ENCODE data around the gene FXR2. TPM values are rescaled to one million over a fixed set of nuclear protein-coding genes. Genes with fewer than 3 reads are reported as not detected.
"Not testable (repeated sequence)": the region's sequence is repeated elsewhere in the genome, so short reads cannot be mapped to it uniquely, and the experiment has no call there.

FXR2 gene
- total RNA-seq, 2 experiments from 2014 or later = 30.4 to 31.2 TPM

GRCh38 chr17:7626307-7626706 is 11.6 kb upstream of the FXR2 start:
- POLR2A ChIA-PET = interaction anchor here (1.8 to 4.5 kb wide), 3 partner anchors 12 to 60 kb away, joined by 10 to 63 read pairs (median 13); partner anchors contain the start of genes FXR2, MPDU1, TP53 and WRAP53
- CTCF ChIA-PET = interaction anchor here (2.4 kb wide), 1 partner anchor 11 kb away, joined by 14 read pairs; the partner anchor contains the start of gene FXR2

GRCh38 chr17:7625749-7626148 is 11.1 kb upstream of the FXR2 start:
- not testable (repeated sequence) for H3K36me3 Mint-ChIP-seq (ENCODE audit: low read depth); H3K27me3 Mint-ChIP-seq; H3K9me3 Mint-ChIP-seq; H3K27ac Mint-ChIP-seq; H3K4me3 Mint-ChIP-seq; DNase-seq
- POLR2A ChIA-PET = interaction anchor here (2.7 to 4.5 kb wide), 2 partner anchors 41 to 61 kb away, joined by 13 to 63 read pairs; partner anchors contain the start of genes MPDU1, TP53 and WRAP53
- CTCF ChIA-PET = interaction anchor here (2.4 kb wide), 1 partner anchor 11 kb away, joined by 14 read pairs; the partner anchor contains the start of gene FXR2
- H3K4me1 Mint-ChIP-seq = peaks cover 14% of the 10 kb centered on the region

More at GRCh38 chr17:7626307-7626706, 11.6 kb upstream of the FXR2 start:
- no peak for DNase-seq
- peak overlapping the region; percentile 92 for H3K4me3 Mint-ChIP-seq
- peaks cover 14% of the 10 kb centered on the region for H3K4me1 Mint-ChIP-seq
- H3K27ac Mint-ChIP-seq = no peak overlapping the region
- H3K36me3 Mint-ChIP-seq (ENCODE audit: low read depth) = peaks cover 3% of the 10 kb centered on the region
- no peaks in the 10 kb centered on the region for H3K9me3 Mint-ChIP-seq
- no peaks in the 10 kb centered on the region for H3K27me3 Mint-ChIP-seq

- DNase-seq = no peak
- ChIA-PET CTCF (interaction anchor here (1.2 kb wide), 1 partner anchor 9 kb away, joined by 5 read pairs; the partner anchor contains the start of gene FXR2), POLR2A (no interaction called here)
- no peaks in the 10 kb centered on the region for H3K9me3 Mint-ChIP-seq
- H3K36me3 Mint-ChIP-seq (ENCODE audit: low read depth) = peaks cover 3% of the 10 kb centered on the region
- no peaks in the 10 kb centered on the region for H3K27me3 Mint-ChIP-seq
- no peak overlapping the region for H3K4me3 Mint-ChIP-seq
- H3K27ac Mint-ChIP-seq = no peak overlapping the region
- H3K4me1 Mint-ChIP-seq = peaks cover 14% of the 10 kb centered on the region
These were observed 9.0 kb upstream of the FXR2 start for GRCh38 chr17:7623661-7624060.

- no peaks in the 10 kb centered on the region for H3K27me3 Mint-ChIP-seq
- H3K4me3 Mint-ChIP-seq = no peak overlapping the region
- POLR2A ChIA-PET = interaction anchor here (1.6 kb wide), 1 partner anchor 66 kb away, joined by 3 read pairs; the partner anchor contains the start of gene TP53
- H3K27ac Mint-ChIP-seq = no peak overlapping the region
- no peak for DNase-seq
- H3K36me3 Mint-ChIP-seq (ENCODE audit: low read depth) = no peaks in the 10 kb centered on the region
- no peaks in the 10 kb centered on the region for H3K9me3 Mint-ChIP-seq
- H3K4me1 Mint-ChIP-seq = no peaks in the 10 kb centered on the region
- CTCF ChIA-PET = interaction anchor here (0.6 kb wide), 2 partner anchors 52 to 575 kb away, joined by 3 to 5 read pairs; no protein-coding TSS in a partner anchor
These were observed 6.1 kb upstream of the FXR2 start for GRCh38 chr17:7620835-7621234.

GRCh38 chr17:7618608-7619007 is 3.9 kb upstream of the FXR2 start:
- Mint-ChIP-seq H3K27ac (no peak overlapping the region), H3K27me3 (no peaks in the 10 kb centered on the region), H3K4me1 (peaks cover 5% of the 10 kb centered on the region), H3K4me3 (no peak overlapping the region), H3K36me3 (ENCODE audit: low read depth) (peaks cover 2% of the 10 kb centered on the region), H3K9me3 (no peaks in the 10 kb centered on the region)
- DNase-seq = no peak
- ChIA-PET POLR2A (no interaction called here), CTCF (interaction anchor here (1.1 to 1.8 kb wide), 2 partner anchors 9 to 29 kb away, joined by 4 to 5 read pairs; partner anchors contain the start of genes SAT2 and SOX15)

- no peaks in the 10 kb centered on the region for H3K9me3 Mint-ChIP-seq
These were observed 609 bp upstream of the FXR2 start for GRCh38 chr17:7615265-7615747.

GRCh38 chr17:7613769-7614424 is 800 bp downstream of the FXR2 start:
- H3K27ac Mint-ChIP-seq = peak overlapping the region; percentile 78
- H3K4me1 Mint-ChIP-seq = peaks cover 30% of the 10 kb centered on the region
- DNase-seq = no peak
- ChIA-PET CTCF (interaction anchor here (1.1 to 5.1 kb wide), 6 partner anchors 15 to 179 kb away, joined by 3 to 56 read pairs (median 4); partner anchors contain the start of genes TMEM102, TP53 and WRAP53), POLR2A (interaction anchor here (0.6 to 4.8 kb wide), 11 partner anchors 8 to 130 kb away, joined by 3 to 62 read pairs (median 4); partner anchors contain the start of genes CD68, MPDU1, POLR2A and SAT2)
- H3K27me3 Mint-ChIP-seq = no peaks in the 10 kb centered on the region
- no peaks in the 10 kb centered on the region for H3K9me3 Mint-ChIP-seq
- peaks cover 16% of the 10 kb centered on the region for H3K36me3 Mint-ChIP-seq (ENCODE audit: low read depth)
- H3K4me3 Mint-ChIP-seq = peak overlapping the region; percentile 89

More at GRCh38 chr17:7615265-7615747, 609 bp upstream of the FXR2 start:
- Mint-ChIP-seq H3K36me3 (ENCODE audit: low read depth) (peaks cover 14% of the 10 kb centered on the region), H3K4me3 (peak overlapping the region; percentile 76), H3K27ac (peak overlapping the region; percentile 82), H3K4me1 (peaks cover 27% of the 10 kb centered on the region), H3K27me3 (no peaks in the 10 kb centered on the region)
- ChIA-PET CTCF (interaction anchor here (0.7 to 5.1 kb wide), 20 partner anchors 9 to 478 kb away, joined by 3 to 56 read pairs (median 4); partner anchors contain the start of genes GABARAP, SAT2, SOX15 and TP53), POLR2A (interaction anchor here (0.6 to 4.8 kb wide), 12 partner anchors 12 to 680 kb away, joined by 3 to 62 read pairs (median 4); partner anchors contain the start of genes MPDU1, POLR2A, SAT2 and SLC25A35)
- no peak for DNase-seq

GRCh38 chr17:7612294-7612640 is 2.4 kb downstream of the FXR2 start:
- Mint-ChIP-seq H3K4me1 (peaks cover 30% of the 10 kb centered on the region), H3K27me3 (no peaks in the 10 kb centered on the region), H3K9me3 (no peaks in the 10 kb centered on the region), H3K27ac (peak overlapping the region; percentile 55), H3K36me3 (ENCODE audit: low read depth) (peaks cover 16% of the 10 kb centered on the region), H3K4me3 (peak overlapping the region; percentile 39)
- ChIA-PET CTCF (interaction anchor here (0.8 to 5.1 kb wide), 2 partner anchors 52 to 74 kb away, joined by 3 to 56 read pairs; partner anchors contain the start of genes TP53 and WRAP53), POLR2A (interaction anchor here (1.2 kb wide), 3 partner anchors 76 to 208 kb away, joined by 3 to 5 read pairs (median 3); partner anchors contain the start of genes TMEM256 and WRAP53)
- no peak for DNase-seq

- POLR2A ChIA-PET = interaction anchor here (1.2 to 2.0 kb wide), 5 partner anchors 28 to 208 kb away, joined by 3 to 8 read pairs (median 3); partner anchors contain the start of genes CD68, MPDU1, TMEM256 and WRAP53
- H3K4me3 Mint-ChIP-seq = peak overlapping the region; percentile 39
These were observed 2.9 kb downstream of the FXR2 start for GRCh38 chr17:7611635-7612293.

GRCh38 chr17:7610641-7611040 is 4.1 kb downstream of the FXR2 start:
- Mint-ChIP-seq H3K27ac (no peak overlapping the region), H3K4me3 (no peak overlapping the region), H3K36me3 (ENCODE audit: low read depth) (peaks cover 19% of the 10 kb centered on the region), H3K9me3 (no peaks in the 10 kb centered on the region), H3K27me3 (no peaks in the 10 kb centered on the region), H3K4me1 (peaks cover 30% of the 10 kb centered on the region)
- ChIA-PET POLR2A (interaction anchor here (1.2 to 2.0 kb wide), 2 partner anchors 27 to 31 kb away, joined by 3 to 8 read pairs; partner anchors contain the start of genes CD68 and MPDU1), CTCF (interaction anchor here (0.6 to 1.4 kb wide), 2 partner anchors 10 to 379 kb away, joined by 3 read pairs; no protein-coding TSS in a partner anchor)
- no peak for DNase-seq

More at GRCh38 chr17:7611635-7612293, 2.9 kb downstream of the FXR2 start:
- no peaks in the 10 kb centered on the region for H3K27me3 Mint-ChIP-seq
- peaks cover 16% of the 10 kb centered on the region for H3K36me3 Mint-ChIP-seq (ENCODE audit: low read depth)
- H3K27ac Mint-ChIP-seq = peak overlapping the region; percentile 55
- no peaks in the 10 kb centered on the region for H3K9me3 Mint-ChIP-seq
- H3K4me1 Mint-ChIP-seq = peaks cover 30% of the 10 kb centered on the region
- DNase-seq = no peak
- CTCF ChIA-PET = interaction anchor here (0.8 to 5.1 kb wide), 2 partner anchors 51 to 75 kb away, joined by 3 to 56 read pairs; partner anchors contain the start of genes TP53 and WRAP53

- Mint-ChIP-seq H3K36me3 (ENCODE audit: low read depth) (peaks cover 38% of the 10 kb centered on the region), H3K4me1 (peaks cover 5% of the 10 kb centered on the region), H3K27me3 (no peaks in the 10 kb centered on the region), H3K9me3 (no peaks in the 10 kb centered on the region), H3K27ac (no peak overlapping the region), H3K4me3 (no peak overlapping the region)
- ChIA-PET POLR2A (interaction anchor here (1.0 kb wide), 1 partner anchor 78 kb away, joined by 3 read pairs; no protein-coding TSS in a partner anchor), CTCF (no interaction called here)
- DNase-seq = no peak
These were observed 8.4 kb downstream of the FXR2 start for GRCh38 chr17:7606280-7606679.

- H3K27me3 Mint-ChIP-seq, H3K4me3 Mint-ChIP-seq, H3K9me3 Mint-ChIP-seq, H3K27ac Mint-ChIP-seq, H3K4me1 Mint-ChIP-seq, CTCF ChIA-PET, POLR2A ChIA-PET, DNase-seq: not testable (repeated sequence)
- peaks cover 63% of the 10 kb centered on the region for H3K36me3 Mint-ChIP-seq (ENCODE audit: low read depth)
These were observed 17.1 kb downstream of the FXR2 start for GRCh38 chr17:7597561-7597960.
